H1 (cell line): ENCODE measurements around the gene LRRC37A. TPM values are rescaled to one million over a fixed set of nuclear protein-coding genes. Genes with fewer than 3 reads are reported as not detected.
"Not testable (repeated sequence)": the region's sequence is repeated elsewhere in the genome, so short reads cannot be mapped to it uniquely, and the experiment has no call there.

Experiments
- CTCF ChIA-PET: fragments of 300-600 bp; sonication (Branson Sonifier 250); formaldehyde crosslinking; loops from one replicate; lab custom pipeline; 2021; ENCODE audit not compliant: partially characterized antibody; lab: Charles Lee
- POLR2A ChIA-PET: fragments of 300-600 bp; sonication (Branson Sonifier 250); formaldehyde crosslinking; loops from one replicate; lab custom pipeline; 2021; ENCODE audit warnings: inconsistent platforms; ENCODE audit not compliant: partially characterized antibody; lab: Charles Lee
- DNase-seq, 2 experiments: peaks; one replicate each; pipeline versions ENCODE4 v3.0.0 to v3.0.0-alpha.2; 2010 to 2022; ENCODE audit warnings: low spot score in 2 of 2, low read depth in 1 of 2, mixed read lengths in 1 of 2
- FAIRE-seq: peaks from 2 replicates; lab custom pipeline; 2011; peaks lifted over from hg19 to GRCh38; lab: Jason Lieb, UNC
- H2AFZ ChIP-seq: 2 replicates; pipeline ENCODE4 v1.8.1; 2012; ENCODE audit warnings: low read length, inconsistent platforms
- H2AK5ac ChIP-seq: 2 replicates; pipeline ENCODE4 v1.6.1; 2013; ENCODE audit warnings: low read depth, low read length
- H2BK120ac ChIP-seq: replicated peaks from 2 replicates; pipeline ENCODE3; 2013; ENCODE audit warnings: low read depth, low read length, inconsistent platforms
- H2BK12ac ChIP-seq: 2 replicates; pipeline ENCODE4 v1.6.1; 2013; ENCODE audit warnings: low read depth, low read length
- H2BK15ac ChIP-seq: 2 replicates; pipeline ENCODE4 v1.6.1; 2013; ENCODE audit warnings: low read length
- H2BK20ac ChIP-seq: 2 replicates; pipeline ENCODE4 v1.6.1; 2013; ENCODE audit warnings: low read length
- H2BK5ac ChIP-seq: 2 replicates; pipeline ENCODE4 v1.6.1; 2013; ENCODE audit warnings: low read depth, low read length
- H3K14ac ChIP-seq: 2 replicates; pipeline ENCODE4 v1.6.1; 2013; ENCODE audit warnings: inconsistent platforms; ENCODE audit not compliant: insufficient read length
- H3K18ac ChIP-seq: 2 replicates; pipeline ENCODE4 v1.6.1; 2013; ENCODE audit warnings: low read length; ENCODE audit errors: extremely low read depth
- H3K23ac ChIP-seq: 2 replicates; pipeline ENCODE4 v1.6.1; 2013; ENCODE audit warnings: inconsistent platforms; ENCODE audit not compliant: insufficient read length
- H3K23me2 ChIP-seq: 2 replicates; pipeline ENCODE4 v1.6.1; 2013; ENCODE audit warnings: low read depth, low read length
- H3K27ac ChIP-seq: 2 replicates; pipeline ENCODE4 v1.6.1; 2011; ENCODE audit warnings: low read depth, low read length, inconsistent platforms
- H3K27me3 ChIP-seq, 4 experiments: replicated peaks in 1 of 4; 1 replicate in 1 of 4; 2 replicates in 3 of 4; pipeline versions ENCODE4 v1.6.1 to v1.8.1; 2011 to 2013; ENCODE audit warnings: low read length in 3 of 4, mild to moderate bottlenecking in 3 of 4, inconsistent platforms in 2 of 4, mixed read lengths in 2 of 4, moderate library complexity in 1 of 4; ENCODE audit not compliant: control insufficient read depth in 3 of 4, insufficient read depth in 3 of 4; ENCODE audit errors: extremely low read depth in 1 of 4
- H3K36me3 ChIP-seq, 4 experiments: 2 replicates each; pipeline versions ENCODE4 v1.6.1 to v1.8.1; 2011 to 2013; ENCODE audit warnings: mild to moderate bottlenecking in 4 of 4, low read length in 3 of 4, moderate library complexity in 2 of 4, control low read depth in 1 of 4, inconsistent platforms in 1 of 4; ENCODE audit not compliant: insufficient read depth in 4 of 4, control insufficient read depth in 2 of 4
- H3K4ac ChIP-seq: replicated peaks from 2 replicates; pipeline ENCODE3; 2013; ENCODE audit warnings: low read length, low read depth, mixed read lengths, inconsistent platforms; ENCODE audit not compliant: insufficient read length
- H3K4me1 ChIP-seq, 4 experiments: replicated peaks in 1 of 4; 1 replicate in 1 of 4; 2 replicates in 3 of 4; pipeline versions ENCODE4 v1.6.1 to v1.8.1; 2011 to 2013; ENCODE audit warnings: low read length in 3 of 4, inconsistent platforms in 2 of 4, mixed read lengths in 1 of 4; ENCODE audit not compliant: insufficient read depth in 4 of 4, control insufficient read depth in 3 of 4
- H3K4me2 ChIP-seq, 2 experiments: 2 replicates each; pipeline versions ENCODE4 v1.6.1 to v1.8.1; 2011 to 2013; ENCODE audit warnings: low read depth in 2 of 2, low read length in 2 of 2, control low read depth in 1 of 2, inconsistent platforms in 1 of 2, mild to moderate bottlenecking in 1 of 2; ENCODE audit not compliant: insufficient read depth in 1 of 2
- H3K4me3 ChIP-seq, 4 experiments: fragments of 200-600, 300-600 bp in 1 of 4; sonication (generic), shearing (Covaris generic), sonication (Bioruptor Twin) in 1 of 4; 2 replicates each; pipeline versions ENCODE4 v1.5.1 to v1.8.1; 2011 to 2016; ENCODE audit warnings: low read length in 4 of 4, low read depth in 3 of 4, control low read depth in 2 of 4, inconsistent platforms in 2 of 4, mild to moderate bottlenecking in 2 of 4, mixed read lengths in 1 of 4, moderate library complexity in 1 of 4; ENCODE audit not compliant: insufficient read depth in 2 of 4; ENCODE audit errors: extremely low read depth in 1 of 4
- H3K56ac ChIP-seq: replicated peaks from 2 replicates; pipeline ENCODE3; 2013; ENCODE audit warnings: low read depth, mild to moderate bottlenecking, mixed read lengths, low read length, inconsistent platforms; ENCODE audit not compliant: insufficient read length
- H3K79me1 ChIP-seq: 2 replicates; pipeline ENCODE4 v1.6.1; 2013; ENCODE audit warnings: low read depth, low read length, control low read depth
- H3K79me2 ChIP-seq, 2 experiments: 2 replicates each; pipeline versions ENCODE4 v1.6.1 to v1.8.1; 2012 to 2013; ENCODE audit warnings: low read length in 2 of 2, mild to moderate bottlenecking in 2 of 2, inconsistent platforms in 1 of 2; ENCODE audit not compliant: insufficient read depth in 2 of 2, control insufficient read depth in 1 of 2
- H3K9ac ChIP-seq, 4 experiments: replicated peaks in 1 of 4; 1 replicate in 1 of 4; 2 replicates in 3 of 4; pipeline versions ENCODE4 v1.6.1 to v1.8.1; 2011 to 2013; ENCODE audit warnings: low read depth in 3 of 4, low read length in 3 of 4, control low read depth in 2 of 4, mild to moderate bottlenecking in 2 of 4, moderate library complexity in 2 of 4, inconsistent platforms in 1 of 4; ENCODE audit errors: extremely low read depth in 1 of 4
- H3K9me3 ChIP-seq, 2 experiments: 2 replicates each; pipeline versions ENCODE4 v1.6.1 to v1.8.1; 2012 to 2013; ENCODE audit warnings: mild to moderate bottlenecking in 2 of 2, moderate library complexity in 2 of 2, control low read depth in 1 of 2, inconsistent platforms in 1 of 2, low read depth in 1 of 2, low read length in 1 of 2, mixed read lengths in 1 of 2; ENCODE audit not compliant: insufficient read depth in 2 of 2
- H4K20me1 ChIP-seq, 2 experiments: replicated peaks in 1 of 2; 2 replicates each; pipeline versions ENCODE3 to v1.8.1; 2011 to 2013; ENCODE audit warnings: inconsistent platforms in 2 of 2, low read length in 2 of 2, mild to moderate bottlenecking in 1 of 2; ENCODE audit not compliant: insufficient read depth in 2 of 2, control insufficient read depth in 1 of 2
- H4K5ac ChIP-seq: 2 replicates; pipeline ENCODE4 v1.6.1; 2013; ENCODE audit warnings: low read length, low read depth, mixed read lengths, inconsistent platforms; ENCODE audit not compliant: insufficient read length
- H4K8ac ChIP-seq: 2 replicates; pipeline ENCODE4 v1.8.0; 2013; ENCODE audit warnings: mild to moderate bottlenecking, moderate library complexity, low read length, inconsistent platforms; ENCODE audit not compliant: insufficient read depth; ENCODE audit errors: extremely low read depth
- H4K91ac ChIP-seq: replicated peaks from 2 replicates; pipeline ENCODE3; 2013; ENCODE audit warnings: low read length, mixed read lengths, inconsistent platforms; ENCODE audit not compliant: insufficient read length
- WGBS, 2 experiments: shearing (Covaris generic) in 1 of 2; methylation state at CpG; one replicate each; pipeline versions ENCODE4 v1.1.6 to v1.1.7; 2013 to 2015; ENCODE audit warnings: low lambda C conversion rate in 2 of 2, mixed read lengths in 2 of 2, inconsistent platforms in 1 of 2, low coverage in 1 of 2, missing lambda C conversion rate in 1 of 2; ENCODE audit not compliant: insufficient replicate concordance in 2 of 2, insufficient coverage in 1 of 2, insufficient read length in 1 of 2; ENCODE audit errors: extremely low coverage in 1 of 2, missing lambda C conversion rate in 1 of 2; 5-methylcytosine and 5-hydroxymethylcytosine counted together
- polyA plus RNA-seq, 7 experiments: library from polyadenylated mRNA; depleted of rRNA in 3 of 7; stranded (reverse) in 5 of 7; unstranded in 2 of 7; fragments of >200 nt in 5 of 7; fragments of 200-250 nt in 2 of 7; gene quantifications; 1 replicate in 5 of 7; 2 replicates in 1 of 7; 4 replicates in 1 of 7; pipeline versions ENCODE4 v1.2.1 to v1.2.3, GENCODE V29; 2011 to 2013; ENCODE audit warnings: missing spikeins in 2 of 7, mixed read lengths in 2 of 7
- total RNA-seq: library from RNA; stranded (reverse); fragmentation: NEBNext Ultra II Directional; extraction: Animal tissue kit (Norgen Biotek cat#: 25700); gene quantifications from 2 replicates; pipeline ENCODE4 v1.2.1, GENCODE V29; 2021

LRRC37A gene
- total and polyA plus RNA-seq, 2 of the 8 experiments (the other 6 are each of a cell fraction or from before 2014, with no cell fraction given) = 1.4 to 2.9 TPM

- H3K23ac ChIP-seq, H4K5ac ChIP-seq, H3K9me3 ChIP-seq, H2BK15ac ChIP-seq, H2AFZ ChIP-seq, H4K20me1 ChIP-seq, H3K79me2 ChIP-seq, H4K8ac ChIP-seq, H3K4me3 ChIP-seq, DNase-seq, H2BK12ac ChIP-seq, H3K14ac ChIP-seq, H3K36me3 ChIP-seq, H3K9ac ChIP-seq, FAIRE-seq, H3K18ac ChIP-seq, H3K23me2 ChIP-seq, H4K91ac ChIP-seq, H3K56ac ChIP-seq, H3K79me1 ChIP-seq, H2BK20ac ChIP-seq, H3K4me1 ChIP-seq, H2BK120ac ChIP-seq, H3K27me3 ChIP-seq, H2AK5ac ChIP-seq, POLR2A ChIA-PET, H3K27ac ChIP-seq, H2BK5ac ChIP-seq, H3K4me2 ChIP-seq, CTCF ChIA-PET, H3K4ac ChIP-seq: not testable (repeated sequence)
- WGBS, 2 experiments = no CpG with 5 or more reads among the region's 95 CpGs
These were observed 77.6 kb downstream of the LRRC37A start for GRCh38 chr17:46372236-46373229.
